IMR-90 (cell line): ENCODE measurements around the gene GJC3. TPM values are rescaled to one million over a fixed set of nuclear protein-coding genes. Genes with fewer than 3 reads are reported as not detected.

ENCODE experiments used
- ATAC-seq: fragments of 200-7000 bp; cut with Tn5 transposase; 2 replicates; pipeline ENCODE4 v1.9.1; 2020; ENCODE audit warnings: low read depth, mild to moderate bottlenecking, moderate library complexity
- BruUV-seq: library from RNA; stranded (reverse); fragments of 400-500 nt; replicated peaks from 2 replicates; lab custom pipeline; 2021; lab: Mats Ljungman, UMichigan
- CTCF ChIA-PET: fragments of 300-600 bp; formaldehyde crosslinking; extraction: SDS; loops from one replicate; lab custom pipeline; 2021; ENCODE audit warnings: antibody characterized with exemption; lab: Yijun Ruan, JAX
- POLR2A ChIA-PET: fragments of 300-600 bp; sonication (Branson Sonifier 250); formaldehyde crosslinking; loops from one replicate; lab custom pipeline; 2022; ENCODE audit warnings: antibody characterized with exemption; ENCODE audit not compliant: unreplicated experiment; lab: Charles Lee
- DNase-seq: peaks from one replicate; pipeline ENCODE4 v3.0.0; 2013
- H2AFZ ChIP-seq: replicated peaks from 2 replicates; pipeline ENCODE3; 2013; ENCODE audit warnings: low read length, mild to moderate bottlenecking; ENCODE audit not compliant: poor library complexity
- H2AK5ac ChIP-seq: 2 replicates; pipeline ENCODE4 v1.6.1; 2013; ENCODE audit warnings: low read depth, low read length, inconsistent platforms
- H2AK9ac ChIP-seq: replicated peaks from 2 replicates; pipeline ENCODE3; 2013; ENCODE audit warnings: mild to moderate bottlenecking, low read depth, low read length, moderate library complexity; ENCODE audit not compliant: poor library complexity
- H2BK120ac ChIP-seq: 2 replicates; pipeline ENCODE4 v1.6.1; 2013; ENCODE audit warnings: low read depth, low read length, inconsistent platforms
- H2BK15ac ChIP-seq: 3 replicates; pipeline ENCODE4 v1.6.1; 2013; ENCODE audit warnings: low read depth, low read length, inconsistent platforms
- H2BK20ac ChIP-seq: 2 replicates; pipeline ENCODE4 v1.6.1; 2013; ENCODE audit warnings: low read depth, mild to moderate bottlenecking, inconsistent platforms, low read length, moderate library complexity
- H2BK5ac ChIP-seq: 2 replicates; pipeline ENCODE4 v1.6.1; 2013; ENCODE audit warnings: mild to moderate bottlenecking, low read depth, low read length, inconsistent platforms; ENCODE audit not compliant: poor library complexity, severe bottlenecking
- H3K14ac ChIP-seq: replicated peaks from 2 replicates; pipeline ENCODE4 v1.6.1; 2013; ENCODE audit warnings: low read depth, low read length, inconsistent platforms
- H3K18ac ChIP-seq: 2 replicates; pipeline ENCODE4 v1.6.1; 2013; ENCODE audit warnings: low read depth, low read length, control low read depth
- H3K23ac ChIP-seq: 2 replicates; pipeline ENCODE4 v1.6.1; 2013; ENCODE audit warnings: low read depth, low read length, inconsistent platforms
- H3K27ac ChIP-seq: 2 replicates; pipeline ENCODE4 v1.5.1; 2013; ENCODE audit warnings: mild to moderate bottlenecking, control low read depth, low read length; ENCODE audit not compliant: insufficient read depth
- H3K27me3 ChIP-seq: 2 replicates; pipeline ENCODE4 v1.6.1; 2013; ENCODE audit warnings: low read length; ENCODE audit not compliant: control insufficient read depth, insufficient read depth
- H3K36me3 ChIP-seq: 2 replicates; pipeline ENCODE4 v1.6.1; 2013; ENCODE audit warnings: low read length, mixed read lengths; ENCODE audit not compliant: control insufficient read depth, insufficient read depth
- H3K4ac ChIP-seq: 2 replicates; pipeline ENCODE4 v1.6.1; 2013; ENCODE audit warnings: low read depth, low read length, inconsistent platforms
- H3K4me1 ChIP-seq: 2 replicates; pipeline ENCODE4 v1.6.1; 2013; ENCODE audit warnings: low read length, mixed read lengths; ENCODE audit not compliant: control insufficient read depth, insufficient read depth
- H3K4me2 ChIP-seq: 2 replicates; pipeline ENCODE4 v1.6.1; 2013; ENCODE audit warnings: low read depth, mild to moderate bottlenecking, control low read depth, low read length, moderate library complexity
- H3K4me3 ChIP-seq: 2 replicates; pipeline ENCODE4 v1.5.1; 2013; ENCODE audit warnings: low read depth, mild to moderate bottlenecking, control low read depth, low read length, moderate library complexity; ENCODE audit not compliant: insufficient read depth
- H3K56ac ChIP-seq: 2 replicates; pipeline ENCODE4 v1.6.1; 2013; ENCODE audit warnings: low read length, inconsistent platforms; ENCODE audit not compliant: insufficient read depth; ENCODE audit errors: extremely low read depth
- H3K79me1 ChIP-seq, 2 experiments: 2 replicates each; pipeline ENCODE4 v1.6.1; 2013; ENCODE audit warnings: low read length in 2 of 2, inconsistent platforms in 1 of 2, low read depth in 1 of 2
- H3K9ac ChIP-seq: 2 replicates; pipeline ENCODE4 v1.6.1; 2013; ENCODE audit warnings: low read depth, low read length, control low read depth
- H3K9me1 ChIP-seq: 2 replicates; pipeline ENCODE4 v1.6.1; 2013; ENCODE audit warnings: low read length, inconsistent platforms; ENCODE audit not compliant: insufficient read depth
- H3K9me3 ChIP-seq: 2 replicates; pipeline ENCODE4 v1.6.1; 2013; ENCODE audit warnings: low read length; ENCODE audit not compliant: control insufficient read depth, insufficient read depth
- H4K20me1 ChIP-seq: 2 replicates; pipeline ENCODE4 v1.6.1; 2013; ENCODE audit warnings: low read length, inconsistent platforms; ENCODE audit not compliant: insufficient read depth
- H4K5ac ChIP-seq: 2 replicates; pipeline ENCODE4 v1.6.1; 2013; ENCODE audit warnings: mild to moderate bottlenecking, low read depth, low read length, control low read depth
- H4K8ac ChIP-seq, 2 experiments: 2 replicates each; pipeline ENCODE4 v1.6.1; 2013; ENCODE audit warnings: low read depth in 2 of 2, low read length in 2 of 2, control low read depth in 1 of 2, inconsistent platforms in 1 of 2
- H4K91ac ChIP-seq: 2 replicates; pipeline ENCODE4 v1.6.1; 2013; ENCODE audit warnings: low read depth, low read length, inconsistent platforms; ENCODE audit not compliant: insufficient read depth
- BHLHE40 ChIP-seq: fragments of 150-350 bp; IDR thresholded peaks from 2 replicates; pipeline ENCODE4 v1.6.1; 2016; ENCODE audit warnings: mild to moderate bottlenecking, low read depth, low read length
- MAZ ChIP-seq: IDR thresholded peaks from 2 replicates; pipeline ENCODE4 v1.6.1; 2012; ENCODE audit warnings: low read depth, mild to moderate bottlenecking, low read length, improper control_type of control experiment, moderate library complexity, borderline replicate concordance
- NFE2L2 ChIP-seq: fragments of 150-350 bp; IDR thresholded peaks from 2 replicates; pipeline ENCODE4 v1.6.1; 2016; ENCODE audit warnings: low read depth, mild to moderate bottlenecking, low read length
- POLR2A ChIP-seq: IDR thresholded peaks from 2 replicates; pipeline ENCODE4 v1.6.1; 2012; ENCODE audit warnings: mild to moderate bottlenecking, low read depth, low read length
- RFX5 ChIP-seq: IDR thresholded peaks from 2 replicates; pipeline ENCODE4 v1.8.0; 2012; ENCODE audit warnings: low read depth, mild to moderate bottlenecking, low read length, moderate library complexity
- WGBS, 2 experiments: methylation state at CpG; one replicate each; pipeline versions ENCODE4 v1.1.5 to v1.1.7; 2013; ENCODE audit warnings: missing lambda C conversion rate in 2 of 2; ENCODE audit not compliant: insufficient read length in 1 of 2; ENCODE audit errors: extremely low coverage in 2 of 2; 5-methylcytosine and 5-hydroxymethylcytosine counted together
- dilution Hi-C: fragments of 300-500 bp; cut with HindIII; formaldehyde crosslinking; loops from one replicate; pipeline ENCODE4 v1.14.3; 2018; ENCODE audit warnings: low sequenced_read_pairs; ENCODE audit not compliant: unreplicated experiment
- in situ Hi-C: fragments of 300-500 bp; cut with MboI; formaldehyde crosslinking; loops from 3 replicates; pipeline ENCODE4 v1.14.3; 2019; ENCODE audit warnings: low sequenced_read_pairs, inconsistent platforms, mixed read lengths
- intact Hi-C: fragments of 100-400 bp; cut with micrococcal nuclease; formaldehyde crosslinking; loops from 2 replicates; pipeline ENCODE4 v1.10.0; 2022
- polyA plus RNA-seq, 3 experiments: library from polyadenylated mRNA; depleted of rRNA; stranded (reverse); fragments of >200 nt; gene quantifications; 2 replicates each; pipeline ENCODE4 v1.2.3, GENCODE V29; 2012; ENCODE audit warnings: low replicate concordance in 1 of 3
- total RNA-seq: library from RNA; depleted of rRNA; stranded (reverse); fragments of >200 nt; gene quantifications from 2 replicates; pipeline ENCODE4 v1.2.3, GENCODE V29; 2012

GJC3 gene
- total and polyA plus RNA-seq, 2 of the 4 experiments (the other 2 are of a cell fraction), result not detected

- Histone ChIP-seq H4K20me1 (no peaks in the 10 kb centered on the region), H4K8ac (no peak overlapping the region), H3K36me3 (no peaks in the 10 kb centered on the region), H2BK20ac (no peak overlapping the region), H3K4me3 (no peak overlapping the region), H2BK120ac (no peak overlapping the region), H3K56ac (no peak overlapping the region), H3K4me1 (no peaks in the 10 kb centered on the region), H2BK5ac (no peak overlapping the region), H3K9ac (no peak overlapping the region), H4K5ac (no peak overlapping the region), H2BK15ac (no peak overlapping the region), H3K18ac (no peak overlapping the region), H3K23ac (no peak overlapping the region), H3K14ac (no peak overlapping the region), H3K4me2 (no peak overlapping the region), H3K9me3 (no peaks in the 10 kb centered on the region; the same call in 1 of the 2 replicates), H3K4ac (no peak overlapping the region), H2AK5ac (no peak overlapping the region), H3K9me1 (no peaks in the 10 kb centered on the region), H3K27ac (no peak overlapping the region), H3K79me1 (no peaks in the 10 kb centered on the region), H3K27me3 (peaks cover 5% of the 10 kb centered on the region), H4K91ac (no peak overlapping the region), H2AFZ (no peak overlapping the region), H2AK9ac (no peak overlapping the region)
- WGBS, 2 experiments, result 89% methylated on average over 6 of the region's 13 CpGs; no CpG with 5 or more reads in 1 of the 2 experiments
- ChIA-PET POLR2A (no interaction called here), CTCF (no interaction called here)
- TF ChIP-seq POLR2A (no peak), RFX5 (no peak), MAZ (no peak), BHLHE40 (no peak), NFE2L2 (no peak)
- in situ Hi-C loops (loop anchor here (25.0 kb wide), 1 partner anchor 1311 kb away; no protein-coding TSS in a partner anchor), intact Hi-C loops (no loop called here), dilution Hi-C loops (no loop called here)
- BruUV-seq, result no TSS peak
- ATAC-seq, result no peak
- DNase-seq, result no peak
Observed at GRCh38 chr7:99976626-99977025, 47.2 kb upstream of the GJC3 start.
